RWPE1 (cell line): ENCODE data around the gene SFMBT2.

Source experiments
- CTCF ChIA-PET: fragments of 350-600 bp; sonication (Branson Sonifier 250); formaldehyde crosslinking; extraction: SDS; loops from one replicate; lab custom pipeline; 2021; lab: Yijun Ruan, JAX
- POLR2A ChIA-PET: fragments of 400-600 bp; formaldehyde crosslinking; extraction: SDS; loops from one replicate; lab custom pipeline; 2020; ENCODE audit warnings: antibody characterized with exemption; ENCODE audit not compliant: low non-redundant PET; lab: Yijun Ruan, JAX
- DNase-seq: peaks from one replicate; pipeline ENCODE4 v3.0.0; 2012; ENCODE audit warnings: low spot score
- H3K27ac ChIP-seq: fragments of 450-650 bp; 2 replicates; pipeline ENCODE4 v1.5.1; 2017
- CTCF ChIP-seq: fragments of 450-650 bp; conservative IDR thresholded peaks from 2 replicates; pipeline ENCODE4 v1.5.1; 2017; ENCODE audit warnings: low read depth, mild to moderate bottlenecking

Gene SFMBT2

DNA sequence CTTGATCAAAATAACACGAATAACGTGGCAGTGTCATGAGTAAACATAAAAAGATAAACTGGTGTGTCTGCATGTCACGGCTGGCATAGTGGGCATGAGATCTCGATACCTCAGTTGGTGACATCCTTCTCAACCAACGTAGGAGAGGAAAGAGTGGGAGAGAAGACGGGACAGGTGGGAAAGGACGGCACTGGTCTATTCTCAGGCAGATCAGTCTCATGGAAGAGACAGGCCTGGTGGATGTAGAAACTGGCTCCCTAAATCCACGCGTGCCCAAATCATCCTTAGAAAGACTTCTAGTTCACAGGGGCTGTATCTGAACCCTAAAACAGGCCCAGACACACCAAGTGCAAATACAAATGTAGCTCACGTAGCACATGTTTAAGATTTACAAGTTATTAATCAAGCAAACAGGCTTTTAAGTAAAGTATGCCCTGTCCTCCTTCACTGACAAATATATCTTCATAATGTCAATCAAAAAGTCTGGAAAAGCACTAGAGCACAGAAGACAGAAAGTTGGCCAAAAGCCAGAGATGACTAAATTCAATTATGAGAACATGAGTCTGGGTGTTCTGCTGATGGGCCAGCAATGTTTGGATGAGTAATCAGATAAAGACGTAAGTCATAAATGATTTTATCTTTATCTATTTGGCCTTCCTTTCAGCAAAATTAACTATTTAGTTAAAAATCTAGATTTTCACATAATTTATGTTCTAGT lies 56.3 kb downstream of the SFMBT2 start:
- CTCF ChIA-PET: no interaction called here
- POLR2A ChIA-PET: no interaction called here
- peak overlapping the region; percentile 74 for H3K27ac ChIP-seq
- peak; percentile 89 for DNase-seq
- no peak for TF ChIP-seq CTCF

GRCh38 chr10:7351894-7352293 lies 58.9 kb downstream of the SFMBT2 start:
- H3K27ac ChIP-seq: 0 out of 2 replicates have a peak overlapping the region, but pooled peaks have one; percentile 18
- TF ChIP-seq CTCF: no peak
- CTCF ChIA-PET: interaction anchor here (0.7 kb wide), 1 partner anchor 824 kb away, joined by 3 read pairs; no protein-coding TSS in a partner anchor
- peak; percentile 37 for DNase-seq
- POLR2A ChIA-PET: no interaction called here

GRCh38 chr10:7350541-7351195 lies 60.2 kb downstream of the SFMBT2 start:
- no peak overlapping the region for H3K27ac ChIP-seq
- DNase-seq: no peak
- TF ChIP-seq CTCF: no peak
- ChIA-PET CTCF (interaction anchor here (1.1 kb wide), 1 partner anchor 10 kb away, joined by 3 read pairs; no protein-coding TSS in a partner anchor), POLR2A (no interaction called here)

GRCh38 chr10:7345717-7346116 lies 65.1 kb downstream of the SFMBT2 start:
- ChIA-PET CTCF (no interaction called here), POLR2A (no interaction called here)
- TF ChIP-seq CTCF: no peak
- H3K27ac ChIP-seq: no peak overlapping the region
- no peak for DNase-seq

DNA sequence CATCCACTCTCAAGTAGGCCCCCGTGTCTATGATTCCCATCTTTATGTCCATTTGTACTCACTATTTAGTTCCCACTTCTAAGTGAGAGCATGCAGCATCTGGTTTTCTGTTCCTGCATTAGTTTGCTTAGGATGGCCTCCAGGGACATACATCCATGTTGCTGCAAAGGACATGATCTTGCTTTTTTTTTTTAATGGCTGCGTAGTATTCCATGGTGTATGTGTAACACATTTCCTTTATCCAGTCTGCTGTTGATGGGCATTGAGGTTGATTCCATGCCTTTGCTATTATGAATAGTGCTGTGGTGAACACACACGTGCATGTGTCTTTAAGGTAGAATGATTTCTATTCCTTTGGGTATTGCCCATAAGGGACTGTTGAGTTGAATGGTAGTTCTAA lies 67.8 kb downstream of the SFMBT2 start:
- ChIA-PET CTCF (no interaction called here), POLR2A (no interaction called here)
- no peak for TF ChIP-seq CTCF
- no peak overlapping the region for H3K27ac ChIP-seq
- DNase-seq: no peak

DNA sequence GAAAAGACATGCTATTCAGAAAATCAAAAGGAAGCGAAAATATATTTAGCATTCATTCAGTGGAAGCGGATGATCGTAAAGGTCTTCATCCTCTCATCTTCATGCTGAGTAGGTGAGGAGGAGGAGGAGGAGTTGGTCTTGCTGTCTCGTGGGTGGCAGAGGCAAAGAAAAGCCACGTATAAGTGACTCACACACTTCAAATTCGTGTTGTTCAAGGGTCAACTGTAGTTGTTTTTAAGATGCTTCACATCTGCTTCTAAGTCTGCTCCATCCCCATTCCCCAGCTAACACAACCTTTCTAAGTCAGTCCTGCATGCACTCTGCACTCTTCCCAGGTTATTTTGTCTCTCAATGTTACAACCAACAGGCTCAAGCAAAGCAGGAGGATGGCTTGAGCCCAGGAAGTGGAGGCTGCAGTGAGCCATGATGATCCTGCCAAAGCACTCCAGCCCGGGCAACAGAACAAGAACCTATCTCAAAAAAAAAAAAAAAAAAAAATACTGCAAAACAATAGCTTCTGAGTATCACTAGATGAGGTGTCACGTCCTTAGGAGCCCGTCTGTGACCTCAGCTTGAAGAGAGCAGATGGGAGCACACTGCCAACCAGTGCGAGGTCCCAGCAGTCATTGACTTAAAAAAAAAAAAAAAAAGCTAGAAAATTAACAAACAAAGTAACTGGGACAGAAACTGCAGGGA lies 70.5 kb downstream of the SFMBT2 start:
- no peak overlapping the region for H3K27ac ChIP-seq
- ChIA-PET CTCF (interaction anchor here (0.6 kb wide), 1 partner anchor 48 kb away, joined by 3 read pairs; no protein-coding TSS in a partner anchor), POLR2A (interaction anchor here (0.6 kb wide), 1 partner anchor 54 kb away, joined by 9 read pairs; no protein-coding TSS in a partner anchor)
- TF ChIP-seq CTCF: no peak
- no peak for DNase-seq
